Muscle of leg (tissue), 11 donors: ENCODE measurements around the gene RPL18A. TPM values are rescaled to one million over a fixed set of nuclear protein-coding genes. Genes with fewer than 3 reads are reported as not detected.
"Not testable (repeated sequence)": the region's sequence is repeated elsewhere in the genome, so short reads cannot be mapped to it uniquely, and the experiment has no call there.

Experiments used
- DNase-seq: peaks from one replicate; pipeline ENCODE4 v3.0.0; 2013
- H3K27ac ChIP-seq: one replicate; pipeline ENCODE4 v1.5.1; 2013; ENCODE audit warnings: mild to moderate bottlenecking, low read length, control low read depth
- H3K27me3 ChIP-seq: one replicate; pipeline ENCODE4 v1.6.1; 2013; ENCODE audit warnings: low read length; ENCODE audit not compliant: control insufficient read depth, insufficient read depth
- H3K36me3 ChIP-seq: one replicate; pipeline ENCODE4 v1.6.1; 2013; ENCODE audit warnings: low read length; ENCODE audit not compliant: control insufficient read depth, insufficient read depth
- H3K4me1 ChIP-seq: one replicate; pipeline ENCODE4 v1.6.1; 2013; ENCODE audit warnings: low read length; ENCODE audit not compliant: control insufficient read depth, insufficient read depth
- H3K4me3 ChIP-seq: one replicate; pipeline ENCODE4 v1.5.1; 2013; ENCODE audit warnings: low read length, control low read depth
- H3K9me3 ChIP-seq: replicated peaks from 2 replicates; pipeline ENCODE4 v1.6.1; 2013; ENCODE audit warnings: low read depth, low read length; ENCODE audit not compliant: control insufficient read depth
- WGBS: methylation state at CpG from one replicate; pipeline ENCODE4 v1.1.5; 2013; ENCODE audit warnings: missing lambda C conversion rate; ENCODE audit not compliant: insufficient coverage; 5-methylcytosine and 5-hydroxymethylcytosine counted together
- polyA plus RNA-seq, 8 donors: library from polyadenylated mRNA; unstranded; fragments of 120-200 nt; gene quantifications; one replicate each; pipeline versions ENCODE4 v1.2.1 to v1.2.3, GENCODE V29; 2013; ENCODE audit warnings: inconsistent platforms in 1 of 8, low replicate concordance in 1 of 8; ENCODE audit not compliant: insufficient read length in 8 of 8, insufficient read depth in 1 of 8
- total RNA-seq: library from RNA; stranded (reverse); fragments of 120-200 nt; gene quantifications from one replicate; pipeline ENCODE4 v1.2.4, GENCODE V29; 2013

Gene RPL18A
- total and polyA plus RNA-seq, 9 donors, result 2,380 to 3,065 (median 2,789) TPM

GRCh38 chr19:17873786-17874757 is 14.4 kb downstream of the RPL18A start:
- H3K27me3 ChIP-seq, result peaks cover 68% of the 10 kb centered on the region
- peaks cover 3% of the 10 kb centered on the region for H3K4me1 ChIP-seq
- 4% methylated on average over 43 of the region's 63 CpGs for WGBS
- DNase-seq, result no peak
- H3K4me3 ChIP-seq, result no peak overlapping the region
- H3K36me3 ChIP-seq, result no peaks in the 10 kb centered on the region
- H3K9me3 ChIP-seq, result no peaks in the 10 kb centered on the region
- no peak overlapping the region for H3K27ac ChIP-seq

GRCh38 chr19:17874758-17875135 is 15.0 kb downstream of the RPL18A start:
- Histone ChIP-seq H3K27ac (no peak overlapping the region), H3K27me3 (peaks cover 61% of the 10 kb centered on the region), H3K9me3 (no peaks in the 10 kb centered on the region), H3K4me3 (no peak overlapping the region), H3K4me1 (peaks cover 3% of the 10 kb centered on the region), H3K36me3 (no peaks in the 10 kb centered on the region)
- DNase-seq, result no peak
- WGBS, result 89% methylated on average over 7 of the region's 9 CpGs

GRCh38 chr19:17877696-17878095 is 18.0 kb downstream of the RPL18A start:
- Histone ChIP-seq H3K4me3 (no peak overlapping the region), H3K27me3 (peaks cover 32% of the 10 kb centered on the region), H3K4me1 (no peaks in the 10 kb centered on the region), H3K9me3 (no peaks in the 10 kb centered on the region), H3K27ac (no peak overlapping the region), H3K36me3 (no peaks in the 10 kb centered on the region)
- WGBS, result 88% methylated on average over 13 of the region's 16 CpGs
- DNase-seq, result no peak

- 77% methylated on average over 6 of the region's 7 CpGs for WGBS
- Histone ChIP-seq H3K4me1 (no peaks in the 10 kb centered on the region), H3K9me3 (no peaks in the 10 kb centered on the region), H3K36me3 (no peaks in the 10 kb centered on the region), H3K27me3 (peaks cover 14% of the 10 kb centered on the region), H3K27ac (no peak overlapping the region), H3K4me3 (no peak overlapping the region)
- no peak for DNase-seq
Observed at GRCh38 chr19:17879466-17879865, 19.8 kb downstream of the RPL18A start.

- Histone ChIP-seq H3K4me1 (no peaks in the 10 kb centered on the region), H3K27me3 (no peaks in the 10 kb centered on the region), H3K4me3 (no peak overlapping the region), H3K36me3 (no peaks in the 10 kb centered on the region), H3K9me3 (no peaks in the 10 kb centered on the region), H3K27ac (no peak overlapping the region)
- DNase-seq, result no peak
- WGBS, result 84% methylated on average over 5 of the region's 7 CpGs
Observed at GRCh38 chr19:17881701-17882100, 22.0 kb downstream of the RPL18A start.

GRCh38 chr19:17883627-17884410 is 24.1 kb downstream of the RPL18A start:
- Histone ChIP-seq H3K27me3 (no peaks in the 10 kb centered on the region), H3K27ac (no peak overlapping the region), H3K36me3 (no peaks in the 10 kb centered on the region), H3K4me3 (no peak overlapping the region), H3K4me1 (no peaks in the 10 kb centered on the region), H3K9me3 (no peaks in the 10 kb centered on the region)
- DNase-seq, result no peak
- 77% methylated on average over 19 of the region's 33 CpGs for WGBS

- no peak overlapping the region for H3K27ac ChIP-seq
- no peaks in the 10 kb centered on the region for H3K9me3 ChIP-seq
- DNase-seq, result no peak
- no peak overlapping the region for H3K4me3 ChIP-seq
- WGBS, result 80% methylated on average over 3 of the region's 7 CpGs
- H3K27me3 ChIP-seq, result no peaks in the 10 kb centered on the region
- no peaks in the 10 kb centered on the region for H3K4me1 ChIP-seq
- H3K36me3 ChIP-seq, result no peaks in the 10 kb centered on the region
Observed at GRCh38 chr19:17886515-17886914, 26.8 kb downstream of the RPL18A start.

GRCh38 chr19:17887221-17887620 is 27.5 kb downstream of the RPL18A start:
- not testable (repeated sequence) for H3K4me1 ChIP-seq, H3K9me3 ChIP-seq, H3K4me3 ChIP-seq, H3K27me3 ChIP-seq, DNase-seq, H3K27ac ChIP-seq, H3K36me3 ChIP-seq
- WGBS, result no CpG with 5 or more reads among the region's 4 CpGs

- Histone ChIP-seq H3K4me1 (no peaks in the 10 kb centered on the region), H3K27ac (no peak overlapping the region), H3K4me3 (no peak overlapping the region), H3K27me3 (no peaks in the 10 kb centered on the region), H3K36me3 (no peaks in the 10 kb centered on the region), H3K9me3 (no peaks in the 10 kb centered on the region)
- 90% methylated on average over 2 of the region's 7 CpGs for WGBS
- DNase-seq, result no peak
Observed at GRCh38 chr19:17888260-17888659, 28.6 kb downstream of the RPL18A start.

- peak; percentile 66 for DNase-seq
- WGBS, result 17% methylated on average over 4 of the region's 18 CpGs
- H3K27me3 ChIP-seq, result no peaks in the 10 kb centered on the region
- no peaks in the 10 kb centered on the region for H3K4me1 ChIP-seq
- H3K36me3 ChIP-seq, result no peaks in the 10 kb centered on the region
- no peak overlapping the region for H3K27ac ChIP-seq
- H3K4me3 ChIP-seq, result no peak overlapping the region
- H3K9me3 ChIP-seq, result no peaks in the 10 kb centered on the region
Observed at GRCh38 chr19:17889609-17890214, 30.0 kb downstream of the RPL18A start.
